GM11168 (cell line): ENCODE measurements around the gene SKIC2.
"Not testable (repeated sequence)": the region's sequence is repeated elsewhere in the genome, so short reads cannot be mapped to it uniquely, and the experiment has no call there.

Experiments
- in situ Hi-C: fragments of 300-500 bp; cut with MboI; formaldehyde crosslinking; loops from one replicate; pipeline ENCODE4 v1.12.0; 2022; ENCODE audit warnings: low sequenced_read_pairs; ENCODE audit not compliant: unreplicated experiment

SKIC2 gene

DNA sequence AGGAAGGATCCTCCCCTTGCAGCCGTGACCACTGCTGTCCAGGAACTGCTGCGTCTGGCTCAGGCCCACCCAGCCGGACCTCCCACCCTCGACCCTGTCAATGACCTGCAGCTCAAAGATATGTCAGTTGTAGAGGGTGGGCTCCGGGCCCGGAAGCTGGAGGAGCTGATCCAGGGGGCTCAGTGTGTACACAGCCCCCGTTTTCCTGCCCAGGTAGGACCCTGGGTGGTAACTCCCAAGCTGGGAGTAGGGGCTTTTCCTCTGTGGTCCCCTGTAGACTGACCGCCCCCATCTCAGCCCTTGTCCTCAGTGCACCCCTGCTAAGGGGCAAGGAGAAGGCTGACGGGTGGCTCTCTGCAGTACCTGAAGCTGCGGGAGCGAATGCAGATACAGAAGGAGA, 9.4 kb downstream of the SKIC2 start:
- in situ Hi-C loops = no loop called here

DNA sequence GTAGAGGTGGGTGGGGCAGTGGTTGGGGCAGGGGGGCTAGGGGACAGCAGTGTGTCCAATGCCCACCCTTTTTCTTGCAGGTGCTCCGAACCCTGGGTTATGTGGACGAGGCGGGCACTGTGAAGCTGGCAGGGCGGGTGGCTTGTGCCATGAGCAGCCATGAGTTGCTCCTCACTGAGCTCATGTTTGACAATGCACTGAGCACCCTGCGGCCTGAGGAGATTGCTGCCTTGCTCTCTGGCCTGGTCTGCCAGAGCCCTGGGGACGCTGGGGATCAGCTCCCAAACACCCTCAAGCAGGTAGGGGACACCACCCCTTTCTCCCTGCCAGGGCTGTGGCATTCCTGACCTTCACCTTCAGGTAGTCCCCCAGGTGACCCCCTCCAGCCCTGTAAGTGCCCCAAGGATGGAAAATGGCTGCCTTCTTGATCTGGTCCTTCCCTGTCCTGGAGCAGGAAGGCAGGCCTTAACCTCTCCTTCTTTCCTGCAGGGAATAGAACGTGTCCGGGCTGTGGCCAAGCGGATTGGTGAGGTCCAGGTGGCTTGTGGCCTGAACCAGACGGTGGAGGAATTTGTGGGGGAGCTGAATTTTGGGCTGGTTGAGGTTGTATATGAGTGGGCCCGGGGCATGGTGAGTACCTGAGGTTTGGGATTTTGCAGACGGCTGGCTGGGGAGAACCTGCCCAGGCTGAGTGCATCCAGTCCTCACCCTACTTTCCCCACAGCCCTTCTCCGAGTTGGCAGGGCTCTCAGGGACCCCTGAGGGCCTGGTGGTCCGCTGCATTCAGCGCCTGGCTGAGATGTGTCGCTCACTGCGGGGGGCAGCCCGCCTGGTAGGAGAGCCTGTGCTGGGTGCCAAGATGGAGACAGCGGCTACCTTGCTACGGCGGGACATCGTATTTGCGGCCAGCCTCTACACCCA, 10.1 kb downstream of the SKIC2 start:
- in situ Hi-C loops = no loop called here

DNA sequence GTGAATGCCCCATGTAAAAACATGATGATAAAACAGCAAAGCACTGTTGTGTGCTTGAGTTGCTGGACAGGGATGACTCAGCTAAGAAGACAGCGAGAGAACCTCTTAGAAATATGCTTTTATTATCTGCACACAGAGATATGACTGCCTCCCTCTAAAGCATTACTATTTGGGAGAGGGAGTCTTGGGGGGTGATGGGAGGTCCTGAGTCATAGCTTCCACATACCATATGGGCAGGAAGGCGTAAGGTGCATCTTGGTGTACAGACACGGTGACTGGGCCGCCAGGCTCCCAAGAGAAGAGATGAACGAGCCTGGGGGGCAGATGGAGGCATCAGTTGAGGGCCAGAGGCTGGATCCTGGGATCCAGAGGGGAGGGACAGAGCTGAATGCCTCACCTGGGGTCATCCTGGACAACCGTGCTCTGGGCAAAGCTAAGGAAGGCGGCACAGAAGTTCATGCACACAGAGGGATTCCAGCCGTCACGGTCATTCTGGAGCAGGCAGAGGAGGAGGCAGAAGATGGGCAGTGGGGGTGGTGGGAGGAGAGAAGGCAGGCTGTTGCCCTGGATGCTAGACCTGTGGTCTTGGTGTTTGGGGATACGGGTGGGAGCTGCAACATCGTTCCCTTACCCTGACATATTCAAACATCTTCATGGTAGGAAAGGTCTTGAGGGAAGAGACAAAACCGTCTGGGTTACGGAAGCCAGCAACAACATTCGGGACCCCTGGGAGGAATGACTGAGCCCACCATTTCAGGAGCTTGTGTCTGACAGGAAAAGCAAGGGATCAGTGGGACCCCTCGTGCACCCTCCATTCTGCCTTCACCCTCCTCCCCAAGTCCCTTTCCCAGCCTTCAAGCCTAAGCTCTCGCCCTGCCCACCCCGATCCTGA, 11.0 kb downstream of the SKIC2 start:
- in situ Hi-C loops = no loop called here

- in situ Hi-C loops = no loop called here
Measured at GRCh38 chr6:31970604-31971271, 11.8 kb downstream of the SKIC2 start.

GRCh38 chr6:31971279-31971992, 12.5 kb downstream of the SKIC2 start:
- in situ Hi-C loops = no loop called here

GRCh38 chr6:31971993-31972708, 13.2 kb downstream of the SKIC2 start, which contains the start of gene DXO:
DXO (minus strand) TSS chr6:31972138; CDS start chr6:31971675, 463 bp downstream.
- in situ Hi-C loops = no loop called here

DNA sequence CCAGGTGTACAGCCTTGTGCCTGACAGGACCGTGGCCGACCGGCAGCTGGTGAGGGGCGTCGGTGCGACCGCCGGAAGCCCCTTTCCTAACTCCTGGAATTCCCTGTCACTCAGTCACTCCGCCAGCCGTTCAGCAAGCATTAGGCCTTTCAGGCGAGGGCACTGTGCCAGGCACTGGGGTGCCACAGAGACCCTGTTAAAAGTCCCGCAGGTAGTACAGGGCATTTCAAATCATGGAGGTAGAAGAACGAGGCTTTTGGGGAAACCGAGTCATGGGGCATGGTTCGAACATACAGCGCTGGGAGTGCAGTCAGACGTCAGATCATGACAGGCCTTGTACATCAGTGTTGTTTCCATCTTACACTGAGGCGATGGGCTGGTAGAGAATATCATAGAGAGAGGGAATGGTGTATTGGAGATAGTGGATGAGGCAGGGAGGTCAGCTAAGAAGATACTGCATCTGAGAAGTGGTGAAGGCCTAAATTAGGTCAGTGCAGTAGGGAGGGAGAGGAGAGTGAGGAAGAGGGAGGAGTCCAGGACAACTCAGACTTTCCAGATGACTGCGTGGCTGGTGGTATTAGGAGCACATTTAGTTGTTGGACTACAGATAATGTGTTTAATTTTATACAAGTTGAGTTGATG, 13.9 kb downstream of the SKIC2 start:
- in situ Hi-C loops = no loop called here

- in situ Hi-C loops = not testable (repeated sequence)
Measured at GRCh38 chr6:31976065-31976464, 17.1 kb downstream of the SKIC2 start.

DNA sequence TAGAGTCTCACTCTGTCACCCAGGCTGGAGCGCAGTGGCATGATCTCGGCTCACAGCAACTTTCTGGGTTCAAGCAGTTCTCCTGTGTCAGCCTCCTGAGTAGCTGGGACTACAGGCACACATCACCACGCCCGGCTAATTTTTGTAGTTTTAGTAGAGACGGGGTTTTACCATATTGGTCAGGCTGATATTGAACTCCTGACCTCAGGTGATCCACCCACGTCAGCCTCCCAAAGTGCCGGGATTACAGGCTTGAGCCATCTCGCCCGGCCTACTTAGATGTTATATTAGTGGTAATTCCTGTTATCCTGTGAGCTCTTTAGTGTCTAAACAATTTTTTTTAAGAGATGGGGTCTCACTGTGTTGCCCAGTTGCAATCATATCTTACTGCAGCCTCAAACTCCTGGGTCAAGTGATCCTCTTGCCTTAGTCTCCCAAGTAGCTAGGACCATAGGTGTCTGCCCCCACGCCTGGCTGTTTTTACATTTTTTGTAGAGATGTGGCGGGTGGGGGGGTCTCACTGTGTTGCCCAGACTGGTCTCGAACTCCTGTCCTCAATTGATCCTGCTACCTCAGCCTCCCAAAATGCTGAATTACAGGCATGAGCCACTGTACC, 18.9 kb downstream of the SKIC2 start:
- in situ Hi-C loops = no loop called here

DNA sequence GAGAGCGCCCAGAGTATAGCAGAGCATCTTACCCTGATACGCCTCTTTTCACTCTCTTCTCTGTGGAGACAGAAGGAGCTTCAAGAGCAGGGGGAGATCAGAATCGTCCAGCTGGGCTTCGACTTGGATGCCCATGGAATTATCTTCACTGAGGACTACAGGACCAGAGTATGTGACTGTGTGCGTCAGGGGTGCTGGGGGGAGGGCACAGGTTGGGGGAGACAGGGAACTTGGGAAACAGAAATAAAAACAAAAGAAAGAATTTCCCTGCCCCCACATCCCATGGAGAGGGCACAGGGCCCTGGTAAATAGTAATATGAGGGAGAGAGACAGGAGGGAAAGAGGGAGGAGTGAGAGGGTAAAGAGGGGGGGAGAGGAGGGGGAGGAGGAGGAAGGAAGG, 19.9 kb downstream of the SKIC2 start:
- in situ Hi-C loops = no loop called here

- in situ Hi-C loops = no loop called here
Measured at GRCh38 chr6:31979238-31979898, 20.4 kb downstream of the SKIC2 start.

GRCh38 chr6:31980195-31980876, 21.4 kb downstream of the SKIC2 start:
- in situ Hi-C loops = not testable (repeated sequence)

DNA sequence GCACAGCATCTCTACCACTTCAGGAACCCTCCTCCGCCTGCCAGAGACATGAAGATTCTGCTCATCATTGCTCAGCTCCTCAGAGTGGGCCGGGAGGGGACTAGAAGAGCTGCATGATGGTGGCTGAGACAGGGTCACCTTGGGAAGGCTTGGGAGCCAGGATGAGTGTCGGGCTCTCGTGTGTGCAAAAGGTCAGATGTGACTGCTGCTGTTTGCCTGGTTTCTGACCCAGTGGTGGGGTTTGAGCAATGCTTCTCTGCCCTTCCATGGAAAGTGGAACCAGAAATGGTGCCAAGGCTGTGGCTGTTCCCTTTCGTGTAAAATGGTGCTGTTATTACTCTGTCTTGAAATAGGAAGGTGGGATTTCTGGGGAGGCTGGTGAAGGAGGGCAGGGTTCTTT, 22.0 kb downstream of the SKIC2 start:
- in situ Hi-C loops = not testable (repeated sequence)

- in situ Hi-C loops = not testable (repeated sequence)
Measured at GRCh38 chr6:31981744-31982143, 22.8 kb downstream of the SKIC2 start, which contains the start of gene C4A. C4A (plus strand) TSS chr6:31982057; CDS start chr6:31982108, 51 bp downstream.

- in situ Hi-C loops = not testable (repeated sequence)
Measured at GRCh38 chr6:31989363-31989762, 30.4 kb downstream of the SKIC2 start.

DNA sequence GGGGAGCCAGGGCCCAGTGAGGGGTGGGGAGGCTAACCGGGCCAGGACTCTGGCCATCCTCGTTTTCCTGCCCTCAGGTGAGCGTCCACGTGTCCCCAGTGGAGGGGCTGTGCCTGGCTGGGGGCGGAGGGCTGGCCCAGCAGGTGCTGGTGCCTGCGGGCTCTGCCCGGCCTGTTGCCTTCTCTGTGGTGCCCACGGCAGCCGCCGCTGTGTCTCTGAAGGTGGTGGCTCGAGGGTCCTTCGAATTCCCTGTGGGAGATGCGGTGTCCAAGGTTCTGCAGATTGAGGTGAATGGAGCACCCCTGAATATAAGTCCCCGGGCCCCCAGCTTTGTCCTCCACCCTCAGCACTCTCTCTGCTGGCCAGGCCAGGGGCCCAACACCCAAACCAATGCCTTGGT, 35.4 kb downstream of the SKIC2 start:
- in situ Hi-C loops = not testable (repeated sequence)

- in situ Hi-C loops = not testable (repeated sequence)
Measured at GRCh38 chr6:31996385-31996784, 37.4 kb downstream of the SKIC2 start.
